ENCODE results near the gene IGF2BP1. TPM values are rescaled to one million over a fixed set of nuclear protein-coding genes. Genes with fewer than 3 reads are reported as not detected.

The IGF2BP1 gene
- total RNA-seq, 1 experiment from 2014 or later, result 601 TPM

- no peak overlapping the region for H3K4me3 Mint-ChIP-seq (ENCODE audit: unreplicated experiment)
- intact Hi-C loops (cut with micrococcal nuclease; ENCODE audit: unreplicated experiment), result no loop called here
- peaks cover 52% of the 10 kb centered on the region for H3K36me3 ChIP-seq (ENCODE audit: control insufficient read depth, insufficient read depth, low read length)
- no peak overlapping the region for H3K27ac Mint-ChIP-seq (ENCODE audit: unreplicated experiment)
- no peak overlapping the region for H3K4me3 ChIP-seq (ENCODE audit: low read depth, low read length)
- H3K9me3 ChIP-seq, result no peaks in the 10 kb centered on the region
- no peaks in the 10 kb centered on the region for H3K27me3 Mint-ChIP-seq (ENCODE audit: insufficient read depth, unreplicated experiment)
- BruUV-seq (replicated peaks), result no TSS peak
- no peaks in the 10 kb centered on the region for H3K9me3 Mint-ChIP-seq (ENCODE audit: unreplicated experiment)
- H3K36me3 Mint-ChIP-seq (ENCODE audit: insufficient read depth, unreplicated experiment), result peaks cover 100% of the 10 kb centered on the region
- ChIA-PET POLR2A (interaction anchor here (0.7 kb wide), 1 partner anchor 30 kb away, joined by 3 read pairs; no protein-coding TSS in a partner anchor), CTCF (interaction anchor here (0.6 to 1.6 kb wide), 5 partner anchors 10 to 182 kb away, joined by 3 to 8 read pairs (median 3); no protein-coding TSS in a partner anchor)
- peaks cover 14% of the 10 kb centered on the region for H3K4me1 Mint-ChIP-seq (ENCODE audit: low read depth, unreplicated experiment)
- peaks cover 9% of the 10 kb centered on the region; the same call in 1 of the 2 replicates for H3K4me1 ChIP-seq
- no peak for DNase-seq
- TF ChIP-seq CTCF (IDR thresholded peaks at IDR 0.05; ENCODE audit: insufficient read depth in 1 of 2, low read depth in 1 of 2, low read length in 1 of 2, severe bottlenecking in 1 of 2, unreplicated experiment in 1 of 2), result no peak
- no peaks in the 10 kb centered on the region for H3K27me3 ChIP-seq (replicated peaks; ENCODE audit: control insufficient read depth, insufficient read depth, low read length)
Measured at GRCh38 chr17:49045376-49045775, 48.2 kb downstream of the IGF2BP1 start.

GRCh38 chr17:49046912-49047311 lies 49.7 kb downstream of the IGF2BP1 start:
- H3K4me3 ChIP-seq (ENCODE audit: low read depth, low read length), result no peak overlapping the region
- H3K4me1 ChIP-seq, result peaks cover 9% of the 10 kb centered on the region; the same call in 1 of the 2 replicates
- intact Hi-C loops (cut with micrococcal nuclease; ENCODE audit: unreplicated experiment), result no loop called here
- TF ChIP-seq CTCF (IDR thresholded peaks at IDR 0.05; ENCODE audit: insufficient read depth in 1 of 2, low read depth in 1 of 2, low read length in 1 of 2, severe bottlenecking in 1 of 2, unreplicated experiment in 1 of 2), result no peak
- H3K27me3 ChIP-seq (replicated peaks; ENCODE audit: control insufficient read depth, insufficient read depth, low read length), result no peaks in the 10 kb centered on the region
- no peak for DNase-seq
- Mint-ChIP-seq H3K27me3 (ENCODE audit: insufficient read depth, unreplicated experiment) (no peaks in the 10 kb centered on the region), H3K9me3 (ENCODE audit: unreplicated experiment) (no peaks in the 10 kb centered on the region), H3K4me1 (ENCODE audit: low read depth, unreplicated experiment) (peaks cover 14% of the 10 kb centered on the region), H3K4me3 (ENCODE audit: unreplicated experiment) (no peak overlapping the region), H3K27ac (ENCODE audit: unreplicated experiment) (no peak overlapping the region), H3K36me3 (ENCODE audit: insufficient read depth, unreplicated experiment) (peaks cover 100% of the 10 kb centered on the region)
- CTCF ChIA-PET, result interaction anchor here (0.6 to 1.6 kb wide), 4 partner anchors 7 to 987 kb away, joined by 3 to 6 read pairs (median 5); no protein-coding TSS in a partner anchor
- peaks cover 52% of the 10 kb centered on the region for H3K36me3 ChIP-seq (ENCODE audit: control insufficient read depth, insufficient read depth, low read length)
- H3K9me3 ChIP-seq, result no peaks in the 10 kb centered on the region
- BruUV-seq (replicated peaks), result no TSS peak
- POLR2A ChIA-PET, result no interaction called here

GRCh38 chr17:49049265-49049664 lies 52.1 kb downstream of the IGF2BP1 start:
- H3K36me3 ChIP-seq (ENCODE audit: control insufficient read depth, insufficient read depth, low read length), result peaks cover 48% of the 10 kb centered on the region
- CTCF ChIA-PET, result no interaction called here

More at GRCh38 chr17:49049265-49049664, 52.1 kb downstream of the IGF2BP1 start:
- H3K9me3 ChIP-seq, result no peaks in the 10 kb centered on the region
- Mint-ChIP-seq H3K4me1 (ENCODE audit: low read depth, unreplicated experiment) (peaks cover 14% of the 10 kb centered on the region), H3K9me3 (ENCODE audit: unreplicated experiment) (no peaks in the 10 kb centered on the region), H3K27ac (ENCODE audit: unreplicated experiment) (peak overlapping the region; percentile 20), H3K36me3 (ENCODE audit: insufficient read depth, unreplicated experiment) (peaks cover 100% of the 10 kb centered on the region), H3K4me3 (ENCODE audit: unreplicated experiment) (no peak overlapping the region), H3K27me3 (ENCODE audit: insufficient read depth, unreplicated experiment) (no peaks in the 10 kb centered on the region)
- intact Hi-C loops (cut with micrococcal nuclease; ENCODE audit: unreplicated experiment), result no loop called here
- POLR2A ChIA-PET, result no interaction called here
- H3K4me3 ChIP-seq (ENCODE audit: low read depth, low read length), result no peak overlapping the region
- peaks cover 9% of the 10 kb centered on the region; the same call in 1 of the 2 replicates for H3K4me1 ChIP-seq
- no peak for TF ChIP-seq CTCF (IDR thresholded peaks at IDR 0.05; ENCODE audit: insufficient read depth in 1 of 2, low read depth in 1 of 2, low read length in 1 of 2, severe bottlenecking in 1 of 2, unreplicated experiment in 1 of 2)
- no TSS peak for BruUV-seq (replicated peaks)
- no peaks in the 10 kb centered on the region for H3K27me3 ChIP-seq (replicated peaks; ENCODE audit: control insufficient read depth, insufficient read depth, low read length)
- DNase-seq, result no peak

Data from Caco-2 (cell line).